ENCODE data around the gene C3orf38.
A peak's percentile ranks its signal among the peaks of the same experiment; 100 is the strongest.
"Not testable (repeated sequence)": the region's sequence is repeated elsewhere in the genome, so short reads cannot be mapped to it uniquely, and the experiment has no call there.

Gene C3orf38

DNA sequence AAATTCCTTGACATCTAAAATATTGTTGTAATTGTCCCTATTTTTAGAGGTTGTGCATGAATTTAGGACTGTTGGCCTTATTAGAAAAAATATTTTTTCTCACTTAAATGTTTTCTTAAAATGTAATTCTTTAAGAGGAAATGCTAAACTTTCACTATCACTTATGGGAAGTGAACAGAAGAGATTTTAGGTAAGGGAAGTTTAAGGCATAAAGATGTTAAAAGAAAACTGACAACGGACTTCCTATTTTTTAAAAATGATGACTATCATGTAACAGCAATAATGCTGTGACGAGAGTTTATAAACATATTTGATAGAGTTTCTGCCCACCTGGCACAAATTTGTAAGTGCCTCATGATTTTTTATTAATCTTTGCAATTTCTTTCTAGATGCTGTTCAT is 3.1 kb downstream of the C3orf38 start:
- no peak for DNase-seq (ENCODE audit: low read depth in 2 of 2)

DNA sequence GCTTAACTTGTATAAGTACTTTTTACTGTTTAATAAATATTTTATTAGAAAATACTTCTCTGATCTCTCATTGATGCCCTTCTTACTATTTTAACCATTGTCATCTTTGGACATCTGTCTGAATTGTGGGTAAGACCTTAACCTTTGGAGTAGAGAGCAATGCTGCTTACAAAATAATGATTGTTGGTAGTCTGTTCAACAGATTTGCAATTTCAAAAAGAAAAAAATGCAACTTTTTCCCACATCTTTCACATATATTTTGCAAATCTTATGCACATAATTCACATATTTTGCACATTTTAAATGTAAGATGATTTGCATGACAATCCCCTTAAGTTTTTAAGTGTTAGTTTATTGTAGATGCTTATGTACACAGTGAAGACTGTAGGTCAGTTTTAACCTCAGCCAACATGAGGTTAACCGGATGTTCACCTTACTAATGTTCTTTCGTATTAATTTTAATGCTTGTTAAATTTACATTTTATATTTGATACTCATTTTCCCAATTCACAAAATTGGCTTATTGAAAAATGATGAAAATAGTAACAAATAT is 16.7 kb downstream of the C3orf38 start:
- DNase-seq (ENCODE audit: low read depth in 2 of 2), result no peak

DNA sequence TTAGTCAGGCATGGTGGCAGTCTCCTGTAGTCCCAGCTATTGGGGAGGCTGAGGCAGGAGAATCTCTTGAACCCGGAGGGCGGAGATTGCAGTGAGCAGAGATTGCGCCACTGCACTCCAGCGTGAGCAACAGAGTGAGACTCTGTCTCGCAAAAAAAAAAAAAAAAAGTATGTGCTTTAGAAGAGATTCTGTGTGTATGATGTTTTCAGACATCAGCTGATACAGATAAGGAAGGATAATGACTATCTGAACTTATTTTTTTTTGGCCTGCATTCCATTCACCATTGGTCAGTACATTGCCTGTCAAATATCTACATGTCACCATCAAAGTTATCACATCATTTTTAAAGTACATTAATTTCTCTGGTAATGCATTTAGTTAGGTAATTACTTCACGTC is 17.4 kb downstream of the C3orf38 start:
- no peak for DNase-seq (ENCODE audit: low read depth in 2 of 2)

DNA sequence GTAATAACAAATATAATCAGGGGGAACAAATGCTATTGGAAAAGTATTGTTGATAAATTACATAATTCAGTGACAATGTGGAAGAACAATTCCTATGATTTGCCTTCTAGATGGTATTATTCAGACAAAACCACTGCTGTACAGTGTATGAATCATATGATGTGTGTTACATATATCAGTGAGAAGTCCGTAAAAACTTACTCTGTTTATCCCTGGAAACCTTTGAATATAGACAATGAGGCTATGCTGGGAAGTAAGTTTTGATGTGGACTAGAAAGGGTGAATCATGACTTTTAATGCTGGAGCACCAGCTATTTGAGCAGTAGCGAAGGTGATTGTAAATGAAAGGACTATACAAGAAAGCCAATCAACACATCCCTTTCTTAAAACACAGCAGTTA is 17.9 kb downstream of the C3orf38 start:
- no peak for DNase-seq (ENCODE audit: low read depth in 2 of 2)

DNA sequence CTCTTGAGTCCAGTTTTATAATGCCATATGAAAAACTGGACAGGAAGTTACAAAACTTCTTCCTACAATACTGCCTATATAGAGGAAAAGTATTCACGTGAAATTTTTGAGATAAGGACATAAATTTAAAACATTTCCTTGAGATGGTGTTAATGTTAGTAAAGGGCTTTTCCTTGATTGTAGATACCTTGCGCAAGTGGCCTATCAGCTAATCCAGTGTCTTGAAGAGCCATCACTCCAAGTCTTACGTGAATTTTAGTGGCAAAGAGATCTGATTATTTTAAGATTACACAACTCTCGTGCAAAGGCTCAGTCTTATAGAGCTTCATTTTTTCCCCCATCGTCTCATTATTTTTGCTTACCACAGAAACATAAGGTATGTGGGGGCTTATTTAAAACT is 18.4 kb downstream of the C3orf38 start:
- DNase-seq (ENCODE audit: low read depth in 2 of 2), result no peak

DNA sequence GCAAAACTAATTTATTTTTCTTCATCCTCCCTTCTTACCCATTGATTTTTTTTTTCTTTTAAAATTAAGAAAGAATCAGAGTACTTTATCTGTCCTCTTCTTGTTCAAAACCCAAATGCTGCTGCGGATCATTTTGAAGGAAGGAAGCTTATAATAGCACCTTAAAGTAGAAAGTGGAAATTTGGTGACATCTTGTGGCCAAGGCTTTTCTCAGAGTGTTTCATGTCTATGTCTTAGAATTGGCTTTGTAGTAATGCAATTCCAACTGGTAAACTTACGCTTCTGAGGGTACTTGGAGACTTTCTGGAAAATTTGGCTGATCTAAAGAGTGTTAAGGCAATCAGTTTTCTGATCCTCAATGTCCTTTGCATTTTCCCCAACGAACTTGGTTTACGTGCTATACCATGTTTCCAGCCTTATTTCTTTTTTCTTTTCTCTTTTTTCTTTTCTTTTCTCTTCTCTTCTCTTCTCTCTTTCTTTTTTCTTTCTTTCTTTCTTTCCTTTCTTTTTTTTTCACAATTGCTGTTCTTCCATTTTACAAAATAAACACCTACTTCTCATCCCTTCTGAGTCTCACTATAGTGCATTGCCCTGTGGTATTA is 30.7 kb downstream of the C3orf38 start:
- no peak for DNase-seq (ENCODE audit: low read depth in 2 of 2)

DNA sequence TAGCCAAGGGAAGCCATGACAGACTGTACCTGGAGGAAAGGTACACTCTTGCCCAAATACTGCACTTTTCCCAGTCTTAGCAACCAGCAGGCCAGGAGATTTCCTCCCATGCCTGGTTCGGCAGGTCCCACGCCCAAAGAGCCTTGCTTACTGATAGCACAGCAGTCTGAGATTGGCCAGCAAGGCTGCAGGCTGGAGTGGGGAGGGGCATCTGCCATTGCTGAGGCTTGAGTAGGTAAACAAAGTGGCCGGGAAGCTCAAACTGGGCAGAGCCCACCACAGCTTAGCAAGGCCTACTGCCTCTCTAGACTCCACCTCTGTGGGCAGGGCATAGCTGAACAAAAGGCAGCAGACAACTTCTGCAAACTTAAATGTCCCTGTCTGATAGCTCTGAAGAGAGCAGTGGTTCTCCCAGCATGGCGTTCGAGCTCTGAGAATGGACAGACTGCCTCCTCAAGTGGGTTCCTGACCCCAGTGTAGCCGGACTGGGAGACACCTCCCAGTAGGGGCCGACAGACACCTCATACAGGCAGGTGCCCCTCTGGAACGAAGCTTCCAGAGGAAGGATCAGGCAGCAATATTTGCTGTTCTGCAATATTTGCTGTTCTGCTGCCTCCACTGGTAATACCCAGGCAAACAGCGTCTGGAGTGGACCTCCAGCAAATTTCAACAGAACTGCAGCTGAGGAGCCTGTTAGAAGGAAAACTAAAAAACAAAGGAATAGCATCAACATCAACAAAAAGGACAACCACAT is 32.6 kb downstream of the C3orf38 start:
- DNase-seq (ENCODE audit: low read depth in 2 of 2), result not testable (repeated sequence)

DNA sequence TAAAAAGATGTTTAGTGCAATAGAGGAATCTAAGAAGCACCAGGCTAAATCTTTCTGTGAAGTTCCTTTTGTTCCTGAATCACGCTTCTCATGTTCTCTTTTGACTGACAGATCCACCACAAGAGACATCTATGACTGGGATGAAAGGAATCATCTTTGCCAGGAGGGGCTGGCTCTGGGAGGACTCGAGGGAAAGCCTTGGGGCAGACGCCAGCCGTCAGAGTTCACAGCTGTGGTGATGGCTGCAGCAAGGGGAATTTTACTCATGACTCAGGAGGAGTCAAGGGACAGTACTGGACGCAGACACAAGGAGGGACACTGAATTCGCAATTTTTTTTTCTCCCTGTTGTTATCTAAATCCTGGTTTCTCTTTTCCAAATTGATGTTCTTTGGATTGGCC is 38.7 kb downstream of the C3orf38 start:
- no peak for DNase-seq (ENCODE audit: low read depth in 2 of 2)

DNA sequence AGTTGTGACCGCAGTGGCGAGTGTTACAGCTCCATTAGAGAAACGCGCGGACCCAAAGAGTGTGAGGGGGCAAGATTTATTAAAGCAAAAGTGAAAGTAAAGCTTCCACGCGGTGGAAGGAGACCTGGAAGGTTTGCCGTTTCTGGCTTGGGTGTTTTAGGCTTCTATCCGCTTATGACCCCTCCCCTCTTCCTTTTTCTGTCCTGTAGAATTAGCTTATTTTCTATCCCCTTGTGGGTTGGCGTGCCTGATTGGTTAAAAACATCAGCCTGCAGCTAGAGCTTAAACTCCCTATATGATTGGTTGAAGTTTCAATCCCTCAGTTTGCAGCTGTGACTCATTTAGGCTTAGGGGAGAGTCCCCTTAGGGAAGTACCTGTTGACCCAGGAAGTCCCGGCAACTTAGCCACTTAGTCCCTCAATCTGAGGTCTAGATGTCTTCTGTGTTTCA is 39.6 kb downstream of the C3orf38 start:
- DNase-seq (ENCODE audit: low read depth in 2 of 2), result no peak

DNA sequence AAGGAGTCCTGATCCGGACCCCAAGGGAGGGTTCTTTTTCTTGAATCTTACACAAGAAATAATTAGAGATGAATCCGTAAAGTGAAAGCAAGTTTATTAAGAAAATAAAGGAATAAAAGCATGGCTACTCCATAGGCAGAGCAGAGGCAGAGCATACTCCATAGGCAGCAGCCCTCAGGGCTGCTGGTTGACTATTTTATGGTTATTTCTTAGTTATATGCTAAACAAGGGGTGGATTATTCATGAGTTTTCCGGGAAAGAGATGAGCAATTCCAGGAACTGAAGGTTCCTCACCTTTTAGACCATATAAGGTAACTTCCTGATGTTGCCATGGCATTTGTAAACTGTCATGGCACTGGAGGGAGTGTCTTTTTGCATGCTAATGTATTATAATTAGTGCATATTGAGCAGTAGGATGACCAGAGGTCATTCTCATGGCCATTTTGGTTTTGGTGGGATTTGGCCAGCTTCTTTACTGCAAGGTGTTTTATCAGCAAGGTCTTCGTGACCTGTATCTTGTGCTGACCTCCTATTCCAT is 42.2 kb downstream of the C3orf38 start:
- no peak for DNase-seq (ENCODE audit: low read depth in 2 of 2)

DNA sequence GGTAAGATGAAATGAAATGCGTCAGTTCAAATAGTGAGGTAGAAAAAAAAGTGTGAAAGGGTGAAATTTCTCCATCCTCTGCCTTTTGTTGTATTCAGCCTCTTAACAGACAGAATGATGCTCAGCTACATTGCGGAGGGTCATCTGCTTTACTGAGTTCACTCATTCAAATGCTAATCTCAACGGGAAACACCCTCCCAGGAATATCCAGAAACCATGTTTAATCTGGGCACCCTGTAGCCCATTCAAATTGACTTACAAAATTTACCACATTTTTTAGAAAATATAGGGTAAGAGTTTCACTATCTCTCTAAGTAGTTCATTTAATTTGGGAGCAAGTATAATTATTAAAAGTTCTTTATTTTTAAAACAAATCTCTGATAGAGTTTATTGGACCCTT is 42.9 kb downstream of the C3orf38 start:
- DNase-seq (ENCODE audit: low read depth in 2 of 2), result no peak

DNA sequence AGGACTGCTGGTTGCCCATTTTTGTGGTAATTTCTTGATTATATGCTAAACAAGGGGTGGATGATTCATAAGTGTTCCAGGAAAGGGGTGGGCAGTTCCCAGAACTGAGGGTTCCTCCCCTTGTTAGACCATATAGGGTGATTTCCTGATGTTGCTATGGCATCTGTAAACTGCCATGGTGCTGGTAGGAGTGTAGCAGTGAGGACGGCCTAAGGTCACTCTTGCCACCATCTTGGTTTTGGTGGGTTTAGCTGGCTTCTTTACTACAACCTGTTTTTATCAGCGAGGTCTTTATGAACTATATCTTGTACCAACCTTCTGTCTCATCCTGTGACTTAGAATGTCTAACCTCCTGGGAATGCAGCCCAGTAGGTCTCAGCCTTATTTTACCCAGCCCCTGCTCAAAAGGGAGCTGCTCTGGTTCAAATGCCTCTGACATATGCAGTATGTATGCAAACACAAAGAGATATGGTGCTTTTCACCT is 46.2 kb downstream of the C3orf38 start:
- DNase-seq (ENCODE audit: low read depth in 2 of 2), result no peak

DNA sequence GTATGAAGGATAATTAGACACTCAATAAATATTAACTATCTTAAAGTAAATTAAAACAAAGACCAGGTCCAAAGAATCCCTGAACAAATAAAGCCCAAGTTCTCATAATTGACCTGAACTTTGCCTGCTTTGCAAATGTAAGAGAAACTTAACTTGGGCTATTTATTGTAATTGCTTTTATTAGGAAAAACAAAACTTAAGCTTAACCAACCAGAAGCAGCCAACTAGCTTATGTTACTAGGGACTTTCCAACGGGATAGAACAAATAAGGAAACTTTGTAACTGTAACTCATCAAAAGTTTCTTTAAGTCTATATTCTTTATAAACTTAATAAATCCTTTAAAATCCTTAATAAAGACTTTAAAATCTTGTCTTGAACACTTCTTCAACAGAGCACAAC is 48.4 kb downstream of the C3orf38 start:
- DNase-seq (ENCODE audit: low read depth in 2 of 2), result no peak

DNA sequence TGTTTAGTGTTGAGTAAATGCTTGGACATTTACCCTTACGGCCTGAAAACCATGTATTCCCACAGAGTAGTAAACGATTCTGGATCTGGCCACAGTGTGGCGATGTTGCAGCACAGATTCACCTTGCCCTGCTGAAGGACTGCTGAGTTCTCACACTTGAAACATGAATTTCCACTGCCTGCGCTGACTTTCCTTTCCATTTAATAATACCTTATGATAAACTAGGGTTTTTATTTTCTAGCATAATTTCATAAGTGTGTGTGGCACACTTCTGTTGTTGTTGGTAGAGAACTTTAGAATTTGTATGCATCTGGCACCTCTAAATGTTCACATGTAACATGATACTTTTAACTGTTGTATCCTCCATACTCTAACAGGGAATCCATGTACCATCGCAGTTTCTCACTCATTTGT is 53.9 kb downstream of the C3orf38 start:
- peak in 1 of 2 donors; percentile 11 for DNase-seq (ENCODE audit: low read depth in 2 of 2)

All from stimulated activated CD8-positive, alpha-beta memory T cell treated with anti-CD3 and anti-CD28 coated beads, Interleukin-7, amount 100 ng/mL, for 1 hour (primary cell).